Measurements from ENCODE around the gene SRP68. TPM values are rescaled to one million over a fixed set of nuclear protein-coding genes. Genes with fewer than 3 reads are reported as not detected.

SRP68 gene
- total and polyA plus RNA-seq, 2 of the 8 experiments (the other 6 are each of a cell fraction or from before 2014, with no cell fraction given) = 57.7 to 83.5 TPM

DNA sequence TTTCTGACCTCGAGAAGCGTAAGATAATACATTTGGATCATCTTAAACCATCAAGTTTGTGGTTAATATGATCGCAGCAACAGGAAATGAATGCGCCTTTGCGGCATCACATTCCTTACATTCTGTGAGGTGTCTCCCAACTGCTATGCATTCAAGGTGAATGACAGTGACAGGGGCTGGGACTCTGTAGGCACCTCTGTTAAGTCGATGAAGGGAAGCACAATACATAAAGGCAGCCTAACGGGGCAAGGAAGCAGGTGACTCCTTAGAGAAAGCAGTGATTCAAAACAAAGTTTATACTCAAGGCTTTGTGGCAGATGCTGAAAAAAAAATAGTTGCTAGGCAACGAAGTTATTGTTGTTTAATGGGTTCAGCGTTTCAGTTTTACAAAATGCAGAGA, 23.6 kb downstream of the SRP68 start (continued):
- TF ChIP-seq, protein P1, sequence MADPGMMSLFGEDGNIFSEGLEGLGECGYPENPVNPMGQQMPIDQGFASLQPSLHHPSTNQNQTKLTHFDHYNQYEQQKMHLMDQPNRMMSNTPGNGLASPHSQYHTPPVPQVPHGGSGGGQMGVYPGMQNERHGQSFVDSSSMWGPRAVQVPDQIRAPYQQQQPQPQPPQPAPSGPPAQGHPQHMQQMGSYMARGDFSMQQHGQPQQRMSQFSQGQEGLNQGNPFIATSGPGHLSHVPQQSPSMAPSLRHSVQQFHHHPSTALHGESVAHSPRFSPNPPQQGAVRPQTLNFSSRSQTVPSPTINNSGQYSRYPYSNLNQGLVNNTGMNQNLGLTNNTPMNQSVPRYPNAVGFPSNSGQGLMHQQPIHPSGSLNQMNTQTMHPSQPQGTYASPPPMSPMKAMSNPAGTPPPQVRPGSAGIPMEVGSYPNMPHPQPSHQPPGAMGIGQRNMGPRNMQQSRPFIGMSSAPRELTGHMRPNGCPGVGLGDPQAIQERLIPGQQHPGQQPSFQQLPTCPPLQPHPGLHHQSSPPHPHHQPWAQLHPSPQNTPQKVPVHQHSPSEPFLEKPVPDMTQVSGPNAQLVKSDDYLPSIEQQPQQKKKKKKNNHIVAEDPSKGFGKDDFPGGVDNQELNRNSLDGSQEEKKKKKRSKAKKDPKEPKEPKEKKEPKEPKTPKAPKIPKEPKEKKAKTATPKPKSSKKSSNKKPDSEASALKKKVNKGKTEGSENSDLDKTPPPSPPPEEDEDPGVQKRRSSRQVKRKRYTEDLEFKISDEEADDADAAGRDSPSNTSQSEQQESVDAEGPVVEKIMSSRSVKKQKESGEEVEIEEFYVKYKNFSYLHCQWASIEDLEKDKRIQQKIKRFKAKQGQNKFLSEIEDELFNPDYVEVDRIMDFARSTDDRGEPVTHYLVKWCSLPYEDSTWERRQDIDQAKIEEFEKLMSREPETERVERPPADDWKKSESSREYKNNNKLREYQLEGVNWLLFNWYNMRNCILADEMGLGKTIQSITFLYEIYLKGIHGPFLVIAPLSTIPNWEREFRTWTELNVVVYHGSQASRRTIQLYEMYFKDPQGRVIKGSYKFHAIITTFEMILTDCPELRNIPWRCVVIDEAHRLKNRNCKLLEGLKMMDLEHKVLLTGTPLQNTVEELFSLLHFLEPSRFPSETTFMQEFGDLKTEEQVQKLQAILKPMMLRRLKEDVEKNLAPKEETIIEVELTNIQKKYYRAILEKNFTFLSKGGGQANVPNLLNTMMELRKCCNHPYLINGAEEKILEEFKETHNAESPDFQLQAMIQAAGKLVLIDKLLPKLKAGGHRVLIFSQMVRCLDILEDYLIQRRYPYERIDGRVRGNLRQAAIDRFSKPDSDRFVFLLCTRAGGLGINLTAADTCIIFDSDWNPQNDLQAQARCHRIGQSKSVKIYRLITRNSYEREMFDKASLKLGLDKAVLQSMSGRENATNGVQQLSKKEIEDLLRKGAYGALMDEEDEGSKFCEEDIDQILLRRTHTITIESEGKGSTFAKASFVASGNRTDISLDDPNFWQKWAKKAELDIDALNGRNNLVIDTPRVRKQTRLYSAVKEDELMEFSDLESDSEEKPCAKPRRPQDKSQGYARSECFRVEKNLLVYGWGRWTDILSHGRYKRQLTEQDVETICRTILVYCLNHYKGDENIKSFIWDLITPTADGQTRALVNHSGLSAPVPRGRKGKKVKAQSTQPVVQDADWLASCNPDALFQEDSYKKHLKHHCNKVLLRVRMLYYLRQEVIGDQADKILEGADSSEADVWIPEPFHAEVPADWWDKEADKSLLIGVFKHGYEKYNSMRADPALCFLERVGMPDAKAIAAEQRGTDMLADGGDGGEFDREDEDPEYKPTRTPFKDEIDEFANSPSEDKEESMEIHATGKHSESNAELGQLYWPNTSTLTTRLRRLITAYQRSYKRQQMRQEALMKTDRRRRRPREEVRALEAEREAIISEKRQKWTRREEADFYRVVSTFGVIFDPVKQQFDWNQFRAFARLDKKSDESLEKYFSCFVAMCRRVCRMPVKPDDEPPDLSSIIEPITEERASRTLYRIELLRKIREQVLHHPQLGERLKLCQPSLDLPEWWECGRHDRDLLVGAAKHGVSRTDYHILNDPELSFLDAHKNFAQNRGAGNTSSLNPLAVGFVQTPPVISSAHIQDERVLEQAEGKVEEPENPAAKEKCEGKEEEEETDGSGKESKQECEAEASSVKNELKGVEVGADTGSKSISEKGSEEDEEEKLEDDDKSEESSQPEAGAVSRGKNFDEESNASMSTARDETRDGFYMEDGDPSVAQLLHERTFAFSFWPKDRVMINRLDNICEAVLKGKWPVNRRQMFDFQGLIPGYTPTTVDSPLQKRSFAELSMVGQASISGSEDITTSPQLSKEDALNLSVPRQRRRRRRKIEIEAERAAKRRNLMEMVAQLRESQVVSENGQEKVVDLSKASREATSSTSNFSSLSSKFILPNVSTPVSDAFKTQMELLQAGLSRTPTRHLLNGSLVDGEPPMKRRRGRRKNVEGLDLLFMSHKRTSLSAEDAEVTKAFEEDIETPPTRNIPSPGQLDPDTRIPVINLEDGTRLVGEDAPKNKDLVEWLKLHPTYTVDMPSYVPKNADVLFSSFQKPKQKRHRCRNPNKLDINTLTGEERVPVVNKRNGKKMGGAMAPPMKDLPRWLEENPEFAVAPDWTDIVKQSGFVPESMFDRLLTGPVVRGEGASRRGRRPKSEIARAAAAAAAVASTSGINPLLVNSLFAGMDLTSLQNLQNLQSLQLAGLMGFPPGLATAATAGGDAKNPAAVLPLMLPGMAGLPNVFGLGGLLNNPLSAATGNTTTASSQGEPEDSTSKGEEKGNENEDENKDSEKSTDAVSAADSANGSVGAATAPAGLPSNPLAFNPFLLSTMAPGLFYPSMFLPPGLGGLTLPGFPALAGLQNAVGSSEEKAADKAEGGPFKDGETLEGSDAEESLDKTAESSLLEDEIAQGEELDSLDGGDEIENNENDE (IDR thresholded peaks at IDR 0.05; ENCODE audit: insufficient replicate concordance, low read length) = no peak
- TF ChIP-seq MAFK (IDR thresholded peaks at IDR 0.05; ENCODE audit: low read depth, low read length) (no peak), TEAD4 (IDR thresholded peaks at IDR 0.05; ENCODE audit: low read depth, low read length) (peak; percentile 60; the same call in 1 of the 2 replicates)

Measured in H1 (cell line).